NCI-H524 treated with DMSO at 0.1 percent for 48 hours (cell line): ENCODE data around the gene FABP1.
A peak's percentile ranks its signal among the peaks of the same experiment; 100 is the strongest.

Experiments
- DNase-seq: peaks from one replicate; lab custom pipeline; 2025; lab: John Stamatoyannopoulos, UW

Gene FABP1

GRCh38 chr2:88137833-88138232 lies 10.0 kb upstream of the FABP1 start:
- no peak for DNase-seq

GRCh38 chr2:88136817-88137216 lies 9.0 kb upstream of the FABP1 start:
- no peak for DNase-seq

DNA sequence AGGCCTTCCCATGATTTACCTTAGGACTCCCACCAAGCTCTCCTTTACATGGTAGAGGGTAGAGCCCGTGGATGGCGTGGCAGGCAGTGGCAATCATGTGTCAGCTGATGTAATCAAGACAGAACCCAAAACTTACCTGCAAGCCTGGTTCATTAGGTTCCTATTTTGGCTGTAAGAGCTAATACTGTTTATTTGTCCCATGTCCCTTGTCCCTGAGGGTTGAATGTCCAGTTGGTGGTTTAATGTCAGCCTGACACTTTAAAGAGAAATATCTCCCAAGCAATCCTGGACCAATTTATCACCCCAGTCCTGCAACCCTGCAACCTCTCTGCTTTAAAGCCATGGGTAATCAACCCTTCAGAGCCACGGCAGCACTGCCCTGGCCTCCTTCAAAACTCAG lies 6.0 kb upstream of the FABP1 start:
- no peak for DNase-seq

GRCh38 chr2:88131999-88132368 lies 4.1 kb upstream of the FABP1 start:
- DNase-seq: no peak

DNA sequence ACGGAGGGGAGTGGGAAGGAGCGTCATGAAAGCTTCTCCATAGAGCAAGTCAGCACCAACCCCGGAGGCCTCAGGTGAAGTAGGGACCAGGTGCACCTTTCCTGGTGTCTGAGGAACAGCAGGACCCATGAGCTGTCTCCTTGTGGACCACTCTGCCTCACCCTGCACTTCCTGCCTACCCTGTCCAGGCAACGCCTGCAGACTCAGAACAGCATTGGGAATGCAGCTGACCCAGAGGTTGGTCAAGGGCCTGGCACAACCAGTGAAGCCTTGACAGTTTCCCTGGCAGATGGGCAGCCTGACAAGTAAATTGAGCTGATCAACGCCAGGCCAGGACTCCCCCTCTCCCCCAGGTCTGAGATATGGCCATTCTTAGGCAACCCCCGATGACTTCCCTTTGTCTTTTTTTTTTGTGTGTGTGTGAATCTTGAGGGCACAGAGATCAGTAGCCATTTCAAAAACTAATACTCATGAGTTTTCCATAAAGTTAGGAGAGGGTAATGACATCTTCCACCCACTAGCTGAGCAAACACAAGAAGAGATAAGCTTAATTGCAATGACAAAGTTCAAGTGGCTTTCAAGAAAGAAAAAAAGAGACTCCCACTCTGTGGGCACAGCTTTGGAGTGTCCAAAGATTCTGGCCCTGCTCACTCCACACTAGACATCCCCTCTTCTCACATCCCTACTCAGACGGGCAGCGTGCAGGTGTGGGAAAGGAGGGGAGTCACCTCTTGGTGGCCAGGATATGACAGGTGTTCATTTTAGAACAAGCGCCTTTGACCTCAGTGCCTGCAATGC lies 3.5 kb upstream of the FABP1 start:
- no peak for DNase-seq

DNA sequence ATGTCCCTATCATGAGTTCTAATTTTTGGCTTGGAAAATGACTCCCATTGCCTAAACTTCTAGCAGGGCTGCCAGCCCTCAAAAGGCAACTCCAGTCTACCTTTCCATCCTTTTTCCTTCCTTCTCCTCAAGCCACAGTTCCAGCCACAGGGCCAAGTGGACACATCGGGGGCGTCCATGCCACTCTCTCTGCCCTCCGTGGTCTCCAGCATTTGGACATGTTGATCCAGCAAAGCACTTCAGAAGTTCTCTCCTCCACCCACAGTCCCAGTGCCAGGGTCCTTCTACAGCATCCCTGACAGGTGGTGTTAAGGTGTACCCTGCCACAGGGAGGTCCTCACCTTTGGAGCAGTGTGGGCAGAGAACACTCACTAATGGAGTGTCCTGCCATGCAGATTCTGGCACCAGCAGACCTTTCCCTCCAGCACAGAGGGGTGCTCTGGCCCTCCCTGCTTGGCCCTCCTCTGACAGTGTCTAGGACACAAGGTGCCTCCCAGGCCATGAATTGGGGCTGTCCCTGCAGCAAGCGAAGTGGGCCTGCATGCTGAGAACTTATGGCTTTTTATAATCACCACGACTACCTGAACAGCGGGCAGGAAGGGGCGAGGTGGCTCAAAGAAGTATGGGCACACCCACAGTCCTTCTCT lies 1.6 kb upstream of the FABP1 start:
- no peak for DNase-seq

DNA sequence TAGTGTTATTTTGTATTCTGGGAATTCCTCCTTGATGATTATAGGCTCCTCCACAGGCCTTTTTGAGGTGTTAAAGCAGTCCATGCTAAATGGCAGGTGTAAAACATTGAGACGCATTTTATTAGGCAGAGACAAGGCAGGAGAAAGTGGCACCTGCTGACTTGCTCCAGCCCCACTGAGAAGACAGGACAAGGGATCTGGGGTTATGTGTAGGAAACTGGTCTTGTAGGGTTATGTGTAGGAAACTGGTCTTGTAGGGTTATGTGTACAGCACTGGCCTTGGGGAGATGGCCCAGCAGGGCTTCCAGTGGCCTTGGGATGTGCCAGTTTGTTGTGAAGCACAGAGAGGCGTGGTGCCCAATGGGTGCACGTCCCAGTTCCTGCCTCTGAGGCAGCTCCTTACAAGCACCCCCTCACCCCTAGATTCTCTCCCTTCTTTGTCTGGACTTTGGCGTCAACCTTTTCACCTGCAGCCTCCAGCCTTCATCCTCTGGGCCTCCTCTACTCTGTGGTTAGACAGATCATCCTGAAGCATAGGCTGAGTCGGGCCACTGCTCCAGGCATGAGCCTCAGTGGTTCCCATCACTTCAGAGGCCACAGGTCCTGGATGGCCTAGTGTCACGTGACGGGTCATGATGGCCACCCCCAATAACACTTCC lies 921 bp upstream of the FABP1 start:
- DNase-seq: no peak

DNA sequence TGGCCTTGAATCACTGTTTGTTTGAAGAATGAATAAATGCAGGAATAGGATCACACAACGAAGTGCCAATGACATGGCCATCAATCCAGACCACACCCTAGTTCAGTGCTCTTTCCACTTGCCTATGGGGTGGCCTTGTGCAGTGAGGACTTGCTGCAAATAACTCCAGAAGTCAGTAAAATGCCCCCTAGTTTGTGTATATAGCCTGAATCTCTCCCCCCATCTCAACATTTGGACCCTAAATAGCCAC lies 299 bp downstream of the FABP1 start:
- DNase-seq: no peak

- no peak for DNase-seq
These were observed 857 bp downstream of the FABP1 start for GRCh38 chr2:88126772-88127637.

- DNase-seq: no peak
These were observed 1.7 kb downstream of the FABP1 start for GRCh38 chr2:88125924-88126771.

DNA sequence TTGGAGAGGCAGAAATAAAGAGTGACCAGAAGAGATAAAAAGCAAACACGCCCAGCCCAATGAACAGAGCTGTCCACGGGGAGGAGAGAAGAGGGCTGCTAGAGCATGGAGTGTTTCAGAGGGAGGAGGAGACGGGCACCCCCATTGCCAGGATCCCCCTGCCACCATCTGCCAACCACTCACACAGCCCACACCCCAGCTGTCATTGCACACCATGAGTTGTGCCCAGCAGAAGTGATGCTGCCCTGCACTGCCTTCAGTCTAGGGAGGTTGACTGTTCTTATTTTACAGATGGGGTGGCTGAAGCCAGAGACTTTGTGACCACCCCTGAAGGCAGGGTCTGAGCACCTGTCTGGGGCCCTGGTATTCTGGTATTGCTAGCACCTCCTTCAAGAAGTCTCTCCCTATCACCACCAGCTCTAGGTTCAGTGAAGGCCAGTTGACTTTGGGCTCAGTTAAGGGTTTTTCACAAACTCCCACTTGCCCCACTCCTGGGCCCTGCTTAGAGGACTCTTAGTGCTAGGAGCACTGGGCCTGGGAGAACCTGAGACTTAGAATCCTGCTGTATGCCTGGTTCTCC lies 2.4 kb downstream of the FABP1 start:
- peak; percentile 4 for DNase-seq

DNA sequence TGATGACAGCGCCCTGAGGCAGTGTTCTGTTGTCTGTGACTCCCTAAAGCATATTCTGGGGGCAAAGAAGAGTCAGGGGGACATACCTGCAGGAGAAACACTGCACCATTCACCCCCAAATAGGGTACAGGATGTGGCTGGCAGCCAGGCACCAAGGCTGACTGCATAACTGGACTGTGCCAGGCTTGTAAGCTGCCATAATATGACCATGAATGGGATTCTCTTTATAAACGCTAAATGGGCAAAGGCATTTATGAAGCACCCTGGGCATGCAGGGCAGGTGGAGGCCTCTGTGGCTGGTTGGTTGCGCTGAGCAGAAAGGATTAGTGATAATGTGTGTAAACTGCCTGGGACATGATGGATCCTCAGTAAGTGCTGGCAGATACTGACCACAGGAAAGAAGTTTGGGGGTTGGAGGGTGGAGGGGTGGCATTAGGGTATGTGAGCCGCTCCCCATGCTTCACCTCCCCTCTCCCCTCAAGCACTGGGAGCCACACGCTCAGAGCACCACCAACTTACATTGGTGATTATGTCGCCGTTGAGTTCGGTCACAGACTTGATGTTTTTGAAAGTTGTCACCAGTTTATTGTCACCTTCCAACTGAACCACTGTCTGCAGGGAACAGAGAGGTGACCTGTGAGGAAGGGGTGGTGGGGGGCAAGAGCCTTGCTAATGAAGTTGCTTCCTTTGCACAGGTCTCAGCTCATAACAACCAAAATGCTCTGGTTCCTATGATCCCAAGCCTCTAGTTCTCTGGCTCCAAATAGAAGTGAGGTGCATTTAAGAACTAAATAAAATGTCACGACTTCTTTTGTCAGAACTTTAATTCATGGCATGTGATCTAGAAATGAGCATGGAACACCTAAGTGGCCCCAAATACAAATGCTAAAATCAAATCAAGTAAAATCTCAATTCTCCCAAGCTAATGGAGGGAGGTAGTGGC lies 3.6 kb downstream of the FABP1 start:
- DNase-seq: no peak

DNA sequence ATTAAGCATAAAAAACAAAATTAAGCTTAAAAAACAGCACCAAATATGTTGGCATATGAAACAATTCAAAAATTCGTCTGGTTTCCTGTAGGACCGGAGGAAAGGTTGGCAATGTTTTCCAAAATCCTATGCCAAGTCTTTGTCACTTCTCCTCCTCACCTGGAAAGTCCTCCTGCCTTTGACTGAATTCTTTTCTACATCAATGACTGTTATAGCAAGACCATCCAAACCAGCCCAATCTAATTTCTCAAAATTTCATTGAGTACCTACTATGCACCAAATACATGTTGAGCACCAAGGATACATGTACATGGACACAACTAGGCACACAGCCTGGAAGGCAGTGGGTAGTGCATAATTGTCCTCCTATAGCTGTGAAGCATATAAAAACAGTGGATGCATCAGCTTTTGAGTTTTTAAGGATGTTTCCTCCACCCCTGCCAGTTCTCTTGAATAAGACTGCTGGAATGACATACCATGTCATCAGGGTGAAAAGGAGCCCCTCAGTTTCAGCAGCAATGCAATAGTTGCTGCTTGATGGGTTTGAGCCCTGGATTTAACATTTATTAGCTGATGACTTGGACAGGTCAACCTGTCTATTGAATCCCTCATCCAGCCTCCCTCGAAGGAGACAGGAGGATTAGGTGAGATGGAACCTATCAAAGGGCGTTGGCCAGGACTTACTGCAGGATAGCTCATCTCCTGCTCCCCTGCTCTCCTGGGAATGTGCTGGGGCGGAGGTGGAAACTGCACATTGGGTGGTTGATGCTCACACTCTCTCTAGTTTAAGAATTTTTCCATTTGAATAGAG lies 4.5 kb downstream of the FABP1 start:
- no peak for DNase-seq

- no peak for DNase-seq
These were observed 5.5 kb downstream of the FABP1 start for GRCh38 chr2:88122141-88122884.

- no peak for DNase-seq
These were observed 6.2 kb downstream of the FABP1 start for GRCh38 chr2:88121678-88122077.

DNA sequence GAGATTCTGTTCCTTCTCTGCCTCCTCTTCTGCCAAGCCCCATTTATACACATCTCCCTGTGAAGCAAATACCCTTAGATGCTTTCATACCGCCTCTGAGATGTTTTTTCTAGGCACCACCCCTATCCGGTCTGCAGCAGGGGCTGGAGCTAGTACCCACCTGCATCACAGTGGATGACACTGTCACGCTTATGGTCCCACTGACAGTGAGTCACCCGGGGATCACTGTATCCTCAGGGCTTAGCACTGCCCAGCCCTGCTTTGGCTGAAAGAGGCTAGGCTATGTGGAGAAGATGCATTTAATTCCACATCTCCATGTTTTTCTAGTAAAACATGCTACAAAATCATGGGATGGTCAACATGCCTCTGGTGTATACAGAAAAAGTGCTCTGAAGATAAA lies 9.9 kb downstream of the FABP1 start:
- no peak for DNase-seq

GRCh38 chr2:88116669-88117432 lies 11.0 kb downstream of the FABP1 start:
- no peak for DNase-seq
